Muscle layer of colon (tissue), 2 donors: Measurements from ENCODE around the gene TPPP3.
"Not testable (repeated sequence)": the region's sequence is repeated elsewhere in the genome, so short reads cannot be mapped to it uniquely, and the experiment has no call there.

ENCODE experiments used
- H3K27ac ChIP-seq: one replicate; pipeline ENCODE4 v1.7.0; 2013; ENCODE audit warnings: low read depth, mild to moderate bottlenecking, low read length, moderate library complexity
- H3K27me3 ChIP-seq, 2 donors: one replicate each; pipeline ENCODE4 v1.7.0; 2013; ENCODE audit warnings: low read length in 2 of 2, mild to moderate bottlenecking in 2 of 2; ENCODE audit not compliant: insufficient read depth in 2 of 2, control insufficient read depth in 1 of 2
- H3K36me3 ChIP-seq: one replicate; pipeline ENCODE4 v1.7.0; 2013; ENCODE audit warnings: mild to moderate bottlenecking, low read length; ENCODE audit not compliant: insufficient read depth
- H3K4me1 ChIP-seq: one replicate; pipeline ENCODE4 v1.7.0; 2013; ENCODE audit warnings: mild to moderate bottlenecking, low read length; ENCODE audit not compliant: insufficient read depth
- H3K4me3 ChIP-seq, 2 donors: one replicate each; pipeline ENCODE4 v1.7.0; 2013; ENCODE audit warnings: low read length in 2 of 2, low read depth in 1 of 2, mild to moderate bottlenecking in 1 of 2, moderate library complexity in 1 of 2
- H3K9ac ChIP-seq: one replicate; pipeline ENCODE4 v1.7.0; 2013; ENCODE audit warnings: low read length
- H3K9me3 ChIP-seq: one replicate; pipeline ENCODE4 v1.7.0; 2013; ENCODE audit warnings: mild to moderate bottlenecking, low read length
- donor health status: abdominal sarcoma.
- donor health status: Adenocarcinoma of cecum.

The TPPP3 gene

GRCh38 chr16:67424261-67424615 lies 30.9 kb upstream of the TPPP3 start:
- H3K4me1 ChIP-seq, result peaks cover 5% of the 10 kb centered on the region
- H3K4me3 ChIP-seq, result no peak overlapping the region
- H3K36me3 ChIP-seq, result no peaks in the 10 kb centered on the region
- H3K9me3 ChIP-seq, result no peaks in the 10 kb centered on the region
- H3K27ac ChIP-seq, result no peak overlapping the region
- H3K9ac ChIP-seq, result no peak overlapping the region
- H3K27me3 ChIP-seq, result peaks cover 0 to 5% of the 10 kb centered on the region in 2 donors

- no peaks in the 10 kb centered on the region for H3K36me3 ChIP-seq
- no peak overlapping the region for H3K9ac ChIP-seq
- H3K27me3 ChIP-seq, result peaks cover 0 to 5% of the 10 kb centered on the region in 2 donors
- H3K27ac ChIP-seq, result no peak overlapping the region
- no peak overlapping the region for H3K4me3 ChIP-seq
- no peaks in the 10 kb centered on the region for H3K9me3 ChIP-seq
- H3K4me1 ChIP-seq, result peaks cover 5% of the 10 kb centered on the region
Observed at GRCh38 chr16:67423611-67424260, 30.4 kb upstream of the TPPP3 start.

GRCh38 chr16:67423015-67423414 lies 29.7 kb upstream of the TPPP3 start:
- H3K9ac ChIP-seq, result no peak overlapping the region
- H3K36me3 ChIP-seq, result no peaks in the 10 kb centered on the region
- peaks cover 0 to 5% of the 10 kb centered on the region in 2 donors for H3K27me3 ChIP-seq
- no peaks in the 10 kb centered on the region for H3K9me3 ChIP-seq
- H3K4me3 ChIP-seq, result no peak overlapping the region
- no peaks in the 10 kb centered on the region for H3K4me1 ChIP-seq
- H3K27ac ChIP-seq, result no peak overlapping the region

GRCh38 chr16:67421030-67421429 lies 27.7 kb upstream of the TPPP3 start:
- peaks cover 6% of the 10 kb centered on the region for H3K4me1 ChIP-seq
- peaks cover 0 to 5% of the 10 kb centered on the region in 2 donors for H3K27me3 ChIP-seq
- no peak overlapping the region for H3K4me3 ChIP-seq
- H3K9ac ChIP-seq, result no peak overlapping the region
- no peaks in the 10 kb centered on the region for H3K36me3 ChIP-seq
- H3K9me3 ChIP-seq, result no peaks in the 10 kb centered on the region
- no peak overlapping the region for H3K27ac ChIP-seq

GRCh38 chr16:67419931-67420330 lies 26.6 kb upstream of the TPPP3 start:
- Histone ChIP-seq H3K4me3 (no peak overlapping the region), H3K9ac (no peak overlapping the region), H3K27ac (no peak overlapping the region), H3K27me3 (no peaks in the 10 kb centered on the region), H3K9me3 (no peaks in the 10 kb centered on the region), H3K36me3 (no peaks in the 10 kb centered on the region), H3K4me1 (peaks cover 6% of the 10 kb centered on the region)

- Histone ChIP-seq H3K36me3 (no peaks in the 10 kb centered on the region), H3K27ac (no peak overlapping the region), H3K9ac (no peak overlapping the region), H3K9me3 (no peaks in the 10 kb centered on the region), H3K4me1 (peaks cover 6% of the 10 kb centered on the region), H3K27me3 (no peaks in the 10 kb centered on the region), H3K4me3 (no peak overlapping the region)
Observed at GRCh38 chr16:67419502-67419901, 26.2 kb upstream of the TPPP3 start.

- H3K4me1 ChIP-seq, result peaks cover 6% of the 10 kb centered on the region
- H3K9ac ChIP-seq, result no peak overlapping the region
- no peaks in the 10 kb centered on the region for H3K9me3 ChIP-seq
- H3K27me3 ChIP-seq, result no peaks in the 10 kb centered on the region
- H3K27ac ChIP-seq, result no peak overlapping the region
- no peaks in the 10 kb centered on the region for H3K36me3 ChIP-seq
- no peak overlapping the region for H3K4me3 ChIP-seq
Observed at GRCh38 chr16:67417333-67418061, 24.2 kb upstream of the TPPP3 start.

- Histone ChIP-seq H3K4me3 (peak within 1 kb of the TSS; percentile 85 to 86), H3K36me3 (no peaks in the 10 kb centered on the region), H3K4me1 (peaks cover 6% of the 10 kb centered on the region), H3K9ac (peak within 1 kb of the TSS; percentile 92), H3K9me3 (no peaks in the 10 kb centered on the region), H3K27ac (peak within 1 kb of the TSS; percentile 68), H3K27me3 (no peaks in the 10 kb centered on the region)
Observed at GRCh38 chr16:67415872-67416793, 22.8 kb upstream of the TPPP3 start, which contains the start of gene ZDHHC1. Gene ZDHHC1 (minus strand): TSS chr16:67416477. CDS start chr16:67407775, 8,702 bp downstream.

- not testable (repeated sequence) for H3K4me1 ChIP-seq, H3K9me3 ChIP-seq, H3K27me3 ChIP-seq, H3K36me3 ChIP-seq
- H3K4me3 ChIP-seq, result peak overlapping the region; percentile 85 to 86
- peak overlapping the region; percentile 90 for H3K9ac ChIP-seq
- peak overlapping the region; percentile 68 for H3K27ac ChIP-seq
Observed at GRCh38 chr16:67415421-67415820, 22.1 kb upstream of the TPPP3 start.

- no peaks in the 10 kb centered on the region for H3K9me3 ChIP-seq
- H3K9ac ChIP-seq, result no peak overlapping the region
- H3K27ac ChIP-seq, result no peak overlapping the region
- no peaks in the 10 kb centered on the region for H3K27me3 ChIP-seq
- H3K36me3 ChIP-seq, result no peaks in the 10 kb centered on the region
- H3K4me3 ChIP-seq, result no peak overlapping the region
- peaks cover 6% of the 10 kb centered on the region for H3K4me1 ChIP-seq
Observed at GRCh38 chr16:67413978-67414911, 20.9 kb upstream of the TPPP3 start.
